Endothelial cell of umbilical vein (primary cell): ENCODE data around the gene DEPDC4. TPM values are rescaled to one million over a fixed set of nuclear protein-coding genes. Genes with fewer than 3 reads are reported as not detected.

Experiments used
- BruUV-seq: library from RNA; stranded (reverse); fragments of 400-500 nt; replicated peaks from 2 replicates; lab custom pipeline; 2021; lab: Mats Ljungman, UMichigan
- CTCF ChIA-PET: fragments of 300-600, 350-600 bp; sonication (Branson Sonifier 250); formaldehyde crosslinking; loops from one replicate; lab custom pipeline; 2021; ENCODE audit warnings: antibody characterized with exemption, inconsistent platforms; lab: Charles Lee
- POLR2A ChIA-PET: fragments of 300-600, 350-600 bp; sonication (Branson Sonifier 250); formaldehyde crosslinking; loops from one replicate; lab custom pipeline; 2021; ENCODE audit warnings: antibody characterized with exemption, inconsistent platforms; lab: Charles Lee
- DNase-seq: peaks from one replicate; pipeline ENCODE4 v3.0.0-alpha.2; 2011; ENCODE audit warnings: low read depth, low spot score
- FAIRE-seq: peaks from 2 replicates; lab custom pipeline; 2011; peaks lifted over from hg19 to GRCh38; lab: Jason Lieb, UNC
- H2AFZ ChIP-seq: 2 replicates; pipeline ENCODE4 v1.6.0; 2012; ENCODE audit warnings: low read depth, low read length, control low read depth, inconsistent platforms
- H3K27ac ChIP-seq: 2 replicates; pipeline ENCODE4 v1.5.1; 2011; ENCODE audit warnings: low read depth, mild to moderate bottlenecking, control low read depth, low read length, moderate library complexity; ENCODE audit not compliant: insufficient read depth
- H3K27me3 ChIP-seq, 2 experiments: 2 replicates each; pipeline versions ENCODE4 v1.6.0 to v1.6.1; 2011; ENCODE audit warnings: low read length in 2 of 2, mixed read lengths in 1 of 2; ENCODE audit not compliant: control insufficient read depth in 2 of 2, insufficient read depth in 2 of 2
- H3K36me3 ChIP-seq, 2 experiments: 2 replicates in 1 of 2; 3 replicates in 1 of 2; pipeline ENCODE4 v1.5.1; 2011; ENCODE audit warnings: low read length in 2 of 2, mild to moderate bottlenecking in 1 of 2, moderate library complexity in 1 of 2; ENCODE audit not compliant: control insufficient read depth in 2 of 2, insufficient read depth in 2 of 2; ENCODE audit errors: extremely low read depth in 1 of 2
- H3K4me1 ChIP-seq: 3 replicates; pipeline ENCODE4 v1.5.1; 2011; ENCODE audit warnings: mild to moderate bottlenecking, low read length; ENCODE audit not compliant: control insufficient read depth, insufficient read depth; ENCODE audit errors: extremely low read depth
- H3K4me2 ChIP-seq: 2 replicates; pipeline ENCODE4 v1.6.1; 2011; ENCODE audit warnings: low read length, control low read depth, mixed read lengths; ENCODE audit not compliant: insufficient read depth
- H3K4me3 ChIP-seq, 3 experiments: fragments of 200-600 bp in 1 of 3; sonication (generic), shearing (Covaris generic) in 1 of 3; replicated peaks in 1 of 3; 2 replicates each; pipeline ENCODE4 v1.5.1; 2011 to 2016; ENCODE audit warnings: control low read depth in 3 of 3, low read length in 3 of 3, mild to moderate bottlenecking in 2 of 3, inconsistent platforms in 1 of 3, low read depth in 1 of 3, moderate library complexity in 1 of 3; ENCODE audit not compliant: insufficient read depth in 1 of 3
- H3K79me2 ChIP-seq: 2 replicates; pipeline ENCODE4 v1.6.0; 2012; ENCODE audit warnings: low read length, inconsistent platforms; ENCODE audit not compliant: control insufficient read depth, insufficient read depth
- H3K9ac ChIP-seq: replicated peaks from 2 replicates; pipeline ENCODE3; 2011; ENCODE audit warnings: low read length, control low read depth; ENCODE audit not compliant: insufficient read depth; ENCODE audit errors: extremely low read depth
- H3K9me1 ChIP-seq: replicated peaks from 3 replicates; pipeline ENCODE4 v1.6.0; 2011; ENCODE audit warnings: mild to moderate bottlenecking, low read length; ENCODE audit not compliant: control insufficient read depth, insufficient read depth; ENCODE audit errors: extremely low read depth
- H3K9me3 ChIP-seq: replicated peaks from 2 replicates; pipeline ENCODE4 v1.5.1; 2012; ENCODE audit warnings: low read length, inconsistent platforms; ENCODE audit not compliant: control insufficient read depth, insufficient read depth
- H4K20me1 ChIP-seq: replicated peaks from 2 replicates; pipeline ENCODE3; 2011; ENCODE audit warnings: mild to moderate bottlenecking, low read length; ENCODE audit not compliant: control insufficient read depth, insufficient read depth; ENCODE audit errors: extremely low read depth
- CTCF ChIP-seq, 2 donors: IDR thresholded peaks; 1 replicate in 1 of 2; 2 replicates in 1 of 2; pipeline ENCODE4 v1.5.1; 2011; ENCODE audit warnings: low read length in 2 of 2, mild to moderate bottlenecking in 2 of 2, moderate library complexity in 2 of 2, control low read depth in 1 of 2, inconsistent platforms in 1 of 2, low read depth in 1 of 2; ENCODE audit not compliant: insufficient read depth in 1 of 2; ENCODE audit errors: extremely low read depth in 1 of 2
- EZH2 ChIP-seq: IDR thresholded peaks from 2 replicates; pipeline ENCODE4 v1.6.1; 2012; ENCODE audit warnings: borderline replicate concordance, low read depth, mild to moderate bottlenecking, moderate library complexity, low read length, inconsistent platforms; ENCODE audit not compliant: severe bottlenecking
- FOS ChIP-seq: IDR thresholded peaks from 2 replicates; pipeline ENCODE4 v1.6.1; 2011; ENCODE audit warnings: mild to moderate bottlenecking, low read length, moderate library complexity, borderline replicate concordance; ENCODE audit not compliant: insufficient read depth
- GATA2 ChIP-seq: IDR thresholded peaks from 2 replicates; pipeline ENCODE4 v1.7.0; 2011; ENCODE audit warnings: low read depth, mild to moderate bottlenecking, moderate library complexity, mixed read lengths, low read length; ENCODE audit not compliant: insufficient read length, insufficient read depth
- JUN ChIP-seq: IDR thresholded peaks from 2 replicates; pipeline ENCODE4 v1.6.1; 2011; ENCODE audit warnings: borderline replicate concordance, low read depth; ENCODE audit not compliant: insufficient read length, insufficient read depth
- MAX ChIP-seq: IDR thresholded peaks from 2 replicates; pipeline ENCODE4 v1.6.1; 2011; ENCODE audit not compliant: insufficient read depth, insufficient read length
- MYC ChIP-seq: IDR thresholded peaks from one replicate; pipeline ENCODE4 v1.6.1; 2011; ENCODE audit warnings: mild to moderate bottlenecking, low read depth, low read length
- POLR2A ChIP-seq: IDR thresholded peaks from 2 replicates; pipeline ENCODE4 v1.6.1; 2012; ENCODE audit warnings: low read depth, mild to moderate bottlenecking, control low read depth, low read length
- POLR2AphosphoS5 ChIP-seq: IDR thresholded peaks from 2 replicates; pipeline ENCODE4 v1.6.1; 2012; ENCODE audit warnings: low read depth, mild to moderate bottlenecking, control low read depth, low read length, moderate library complexity; ENCODE audit not compliant: insufficient read depth
- dilution Hi-C: fragments of 300-500 bp; cut with MboI; formaldehyde crosslinking; loops from one replicate; pipeline ENCODE4 v1.15.0; 2019; ENCODE audit warnings: low sequenced_read_pairs; ENCODE audit not compliant: extremely low pct_ligation_motif_present
- intact Hi-C: fragments of 100-400 bp; cut with micrococcal nuclease; formaldehyde crosslinking; loops from one replicate; pipeline ENCODE4 v1.10.0; 2022
- polyA plus RNA-seq, 4 experiments: library from polyadenylated mRNA; depleted of rRNA in 3 of 4; stranded (reverse) in 3 of 4; unstranded in 1 of 4; fragments of >200 nt; gene quantifications; 2 replicates each; pipeline versions ENCODE4 v1.2.1 to v1.2.3, GENCODE V29; 2011 to 2012; ENCODE audit warnings: missing spikeins in 1 of 4
- total RNA-seq: library from RNA; stranded (reverse); gene quantifications from 2 replicates; pipeline ENCODE4 v1.2.3, GENCODE V29; 2021

Gene DEPDC4
- total and polyA plus RNA-seq, 2 donors (not counting 3 experiments of a cell fraction or from before 2014, with no cell fraction given): 0.15 to 0.66 TPM

GRCh38 chr12:100279607-100280244 is 12.8 kb upstream of the DEPDC4 start:
- H3K9me3 ChIP-seq: no peaks in the 10 kb centered on the region
- no peak for DNase-seq
- H3K79me2 ChIP-seq: peaks cover 48% of the 10 kb centered on the region
- CTCF ChIA-PET: no interaction called here
- H3K4me1 ChIP-seq: no peaks in the 10 kb centered on the region
- no peaks in the 10 kb centered on the region for H3K27me3 ChIP-seq
- no peak overlapping the region for H2AFZ ChIP-seq
- H4K20me1 ChIP-seq: peaks cover 6% of the 10 kb centered on the region
- no peak overlapping the region for H3K9ac ChIP-seq
- no peaks in the 10 kb centered on the region for H3K36me3 ChIP-seq
- BruUV-seq: no TSS peak
- H3K27ac ChIP-seq: no peak overlapping the region
- intact Hi-C loops: no loop called here
- no peak overlapping the region for H3K4me2 ChIP-seq
- POLR2A ChIA-PET: no interaction called here
- FAIRE-seq: no peak
- H3K9me1 ChIP-seq: no peaks in the 10 kb centered on the region
- TF ChIP-seq POLR2AphosphoS5 (no peak), MYC (no peak), EZH2 (no peak), MAX (no peak), POLR2A (no peak), GATA2 (no peak), JUN (no peak), CTCF (IDR thresholded peaks at IDR 0.05; ENCODE audit: extremely low read depth in 1 of 2, insufficient read depth in 1 of 2, low read depth in 1 of 2, low read length in 2 of 2) (no peak), FOS (no peak)
- no peak overlapping the region for H3K4me3 ChIP-seq
- dilution Hi-C loops: no loop called here
